DMS53 treated with DMSO at 0.1 percent for 48 hours (cell line): Measurements from ENCODE around the gene USP6NL.

Experiments
- DNase-seq: peaks from one replicate; lab custom pipeline; 2025; ENCODE audit not compliant: unreplicated experiment; lab: John Stamatoyannopoulos, UW

The USP6NL gene

GRCh38 chr10:11617233-11617632 lies 5.8 kb upstream of the USP6NL start:
- no peak for DNase-seq

- DNase-seq, result no peak
These were observed 4.6 kb upstream of the USP6NL start for GRCh38 chr10:11616021-11616420.

GRCh38 chr10:11615396-11615795 lies 3.9 kb upstream of the USP6NL start:
- no peak for DNase-seq

- DNase-seq, result peak; percentile 29
These were observed 861 bp upstream of the USP6NL start for GRCh38 chr10:11612021-11613001.

- DNase-seq, result no peak
These were observed 613 bp downstream of the USP6NL start for GRCh38 chr10:11610826-11611247.

- DNase-seq, result no peak
These were observed 1.2 kb downstream of the USP6NL start for GRCh38 chr10:11610166-11610825.

GRCh38 chr10:11609492-11610093 lies 1.9 kb downstream of the USP6NL start:
- no peak for DNase-seq

- DNase-seq, result no peak
These were observed 2.4 kb downstream of the USP6NL start for GRCh38 chr10:11609052-11609451.

- DNase-seq, result no peak
These were observed 3.1 kb downstream of the USP6NL start for GRCh38 chr10:11608159-11609013.

GRCh38 chr10:11605807-11606408 lies 5.5 kb downstream of the USP6NL start:
- no peak for DNase-seq

- DNase-seq, result no peak
These were observed 6.4 kb downstream of the USP6NL start for GRCh38 chr10:11604865-11605650.

GRCh38 chr10:11603741-11604140 lies 7.7 kb downstream of the USP6NL start:
- DNase-seq, result no peak

- DNase-seq, result peak; percentile 98
These were observed 8.4 kb downstream of the USP6NL start for GRCh38 chr10:11602919-11603523.

GRCh38 chr10:11602358-11602757 lies 9.1 kb downstream of the USP6NL start:
- peak; percentile 37 for DNase-seq

- no peak for DNase-seq
These were observed 9.8 kb downstream of the USP6NL start for GRCh38 chr10:11601670-11602069.

- DNase-seq, result no peak
These were observed 11.2 kb downstream of the USP6NL start for GRCh38 chr10:11600280-11600679.

- no peak for DNase-seq
These were observed 12.6 kb downstream of the USP6NL start for GRCh38 chr10:11598712-11599397.

- DNase-seq, result no peak
These were observed 14.0 kb downstream of the USP6NL start for GRCh38 chr10:11597470-11597869.

GRCh38 chr10:11595395-11595692 lies 16.1 kb downstream of the USP6NL start:
- no peak for DNase-seq
